ENCODE data around the gene FREM2. TPM values are rescaled to one million over a fixed set of nuclear protein-coding genes. Genes with fewer than 3 reads are reported as not detected.

FREM2 gene
- total and polyA plus RNA-seq, 2 of the 4 experiments (the other 2 are of a cell fraction) = not detected

DNA sequence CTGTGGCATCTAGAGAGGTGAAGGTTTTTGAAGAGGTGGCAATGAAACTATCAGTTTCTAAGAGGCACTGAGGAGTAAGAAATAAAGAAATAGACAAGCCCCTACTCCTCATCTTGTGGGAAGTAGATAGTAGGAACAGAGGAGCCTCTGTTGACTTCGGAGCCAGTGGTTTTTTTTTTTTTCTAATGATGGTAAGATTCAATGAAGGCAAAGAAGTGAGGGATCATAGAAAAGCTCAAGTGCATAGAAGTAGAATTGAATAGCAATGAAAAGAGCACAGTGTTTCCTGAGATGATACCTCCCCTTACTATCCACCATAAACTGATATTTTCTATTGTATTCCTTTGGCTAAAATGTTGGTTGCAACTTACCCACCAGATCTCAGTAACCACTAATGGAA, 46.3 kb downstream of the FREM2 start:
- TF ChIP-seq RAD21 (IDR thresholded peaks at IDR 0.05; ENCODE audit: low read length) (no peak), RFX5 (IDR thresholded peaks at IDR 0.05; ENCODE audit: low read depth, low read length) (no peak), SMC3 (IDR thresholded peaks at IDR 0.05; ENCODE audit: low read depth, low read length) (no peak), RCOR1 (IDR thresholded peaks at IDR 0.05; ENCODE audit: insufficient replicate concordance, low read length) (no peak), POLR2A (IDR thresholded peaks at IDR 0.05; ENCODE audit: low read depth, low read length) (no peak), BHLHE40 (IDR thresholded peaks at IDR 0.05; ENCODE audit: low read depth, low read length) (no peak), FOS (IDR thresholded peaks at IDR 0.05; ENCODE audit: low read depth, low read length) (no peak), MXI1 (IDR thresholded peaks at IDR 0.05; ENCODE audit: borderline replicate concordance, low read depth, low read length) (no peak), NFE2L2 (IDR thresholded peaks at IDR 0.05; ENCODE audit: low read depth, low read length) (no peak), MAFK (IDR thresholded peaks at IDR 0.05; ENCODE audit: low read depth, low read length) (no peak), MAZ (IDR thresholded peaks at IDR 0.05; ENCODE audit: borderline replicate concordance, low read depth, low read length) (no peak), CEBPB (IDR thresholded peaks at IDR 0.05; ENCODE audit: low read depth, low read length) (no peak)
- TF ChIP-seq, protein P1, sequence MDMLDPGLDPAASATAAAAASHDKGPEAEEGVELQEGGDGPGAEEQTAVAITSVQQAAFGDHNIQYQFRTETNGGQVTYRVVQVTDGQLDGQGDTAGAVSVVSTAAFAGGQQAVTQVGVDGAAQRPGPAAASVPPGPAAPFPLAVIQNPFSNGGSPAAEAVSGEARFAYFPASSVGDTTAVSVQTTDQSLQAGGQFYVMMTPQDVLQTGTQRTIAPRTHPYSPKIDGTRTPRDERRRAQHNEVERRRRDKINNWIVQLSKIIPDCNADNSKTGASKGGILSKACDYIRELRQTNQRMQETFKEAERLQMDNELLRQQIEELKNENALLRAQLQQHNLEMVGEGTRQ (IDR thresholded peaks at IDR 0.05; ENCODE audit: low read depth, low read length) = no peak
- TF ChIP-seq, protein P2, sequence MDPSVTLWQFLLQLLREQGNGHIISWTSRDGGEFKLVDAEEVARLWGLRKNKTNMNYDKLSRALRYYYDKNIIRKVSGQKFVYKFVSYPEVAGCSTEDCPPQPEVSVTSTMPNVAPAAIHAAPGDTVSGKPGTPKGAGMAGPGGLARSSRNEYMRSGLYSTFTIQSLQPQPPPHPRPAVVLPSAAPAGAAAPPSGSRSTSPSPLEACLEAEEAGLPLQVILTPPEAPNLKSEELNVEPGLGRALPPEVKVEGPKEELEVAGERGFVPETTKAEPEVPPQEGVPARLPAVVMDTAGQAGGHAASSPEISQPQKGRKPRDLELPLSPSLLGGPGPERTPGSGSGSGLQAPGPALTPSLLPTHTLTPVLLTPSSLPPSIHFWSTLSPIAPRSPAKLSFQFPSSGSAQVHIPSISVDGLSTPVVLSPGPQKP (IDR thresholded peaks at IDR 0.05; ENCODE audit: borderline replicate concordance, low read depth, low read length) = no peak
- TF ChIP-seq, protein P3, sequence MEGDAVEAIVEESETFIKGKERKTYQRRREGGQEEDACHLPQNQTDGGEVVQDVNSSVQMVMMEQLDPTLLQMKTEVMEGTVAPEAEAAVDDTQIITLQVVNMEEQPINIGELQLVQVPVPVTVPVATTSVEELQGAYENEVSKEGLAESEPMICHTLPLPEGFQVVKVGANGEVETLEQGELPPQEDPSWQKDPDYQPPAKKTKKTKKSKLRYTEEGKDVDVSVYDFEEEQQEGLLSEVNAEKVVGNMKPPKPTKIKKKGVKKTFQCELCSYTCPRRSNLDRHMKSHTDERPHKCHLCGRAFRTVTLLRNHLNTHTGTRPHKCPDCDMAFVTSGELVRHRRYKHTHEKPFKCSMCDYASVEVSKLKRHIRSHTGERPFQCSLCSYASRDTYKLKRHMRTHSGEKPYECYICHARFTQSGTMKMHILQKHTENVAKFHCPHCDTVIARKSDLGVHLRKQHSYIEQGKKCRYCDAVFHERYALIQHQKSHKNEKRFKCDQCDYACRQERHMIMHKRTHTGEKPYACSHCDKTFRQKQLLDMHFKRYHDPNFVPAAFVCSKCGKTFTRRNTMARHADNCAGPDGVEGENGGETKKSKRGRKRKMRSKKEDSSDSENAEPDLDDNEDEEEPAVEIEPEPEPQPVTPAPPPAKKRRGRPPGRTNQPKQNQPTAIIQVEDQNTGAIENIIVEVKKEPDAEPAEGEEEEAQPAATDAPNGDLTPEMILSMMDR (conservative IDR thresholded peaks at IDR 0.05; ENCODE audit: low read depth, low read length) = no peak
- in situ Hi-C loops (cut with MboI; ENCODE audit: low sequenced_read_pairs) (no loop called here), dilution Hi-C loops (cut with HindIII; ENCODE audit: low sequenced_read_pairs, unreplicated experiment) (no loop called here), intact Hi-C loops (cut with micrococcal nuclease) (no loop called here)
- Histone ChIP-seq H2AK9ac (replicated peaks; ENCODE audit: low read depth, low read length, poor library complexity) (no peak overlapping the region), H3K4me1 (ENCODE audit: control insufficient read depth, insufficient read depth, low read length) (no peaks in the 10 kb centered on the region), H3K27me3 (ENCODE audit: control insufficient read depth, insufficient read depth, low read length) (no peaks in the 10 kb centered on the region), H2AFZ (replicated peaks; ENCODE audit: low read length, poor library complexity) (no peak overlapping the region), H3K9me3 (ENCODE audit: control insufficient read depth, insufficient read depth, low read length) (no peaks in the 10 kb centered on the region), H4K5ac (ENCODE audit: low read depth, low read length) (no peak overlapping the region), H3K4me2 (ENCODE audit: low read depth, low read length) (no peak overlapping the region), H2BK15ac (ENCODE audit: low read depth, low read length) (no peak overlapping the region), H3K79me1 (ENCODE audit: low read depth in 1 of 2, low read length in 2 of 2) (no peaks in the 10 kb centered on the region), H3K4me3 (ENCODE audit: insufficient read depth, low read depth, low read length) (no peak overlapping the region), H2BK5ac (ENCODE audit: low read depth, low read length, poor library complexity, severe bottlenecking) (no peak overlapping the region), H3K23ac (ENCODE audit: low read depth, low read length) (no peak overlapping the region), H3K18ac (ENCODE audit: low read depth, low read length) (no peak overlapping the region), H3K9me1 (ENCODE audit: insufficient read depth, low read length) (no peaks in the 10 kb centered on the region), H3K14ac (replicated peaks; ENCODE audit: low read depth, low read length) (no peak overlapping the region), H2BK20ac (ENCODE audit: low read depth, low read length) (no peak overlapping the region), H4K20me1 (ENCODE audit: insufficient read depth, low read length) (no peaks in the 10 kb centered on the region), H3K56ac (ENCODE audit: extremely low read depth, insufficient read depth, low read length) (no peak overlapping the region), H3K4ac (ENCODE audit: low read depth, low read length) (no peak overlapping the region), H2AK5ac (ENCODE audit: low read depth, low read length) (no peak overlapping the region), H3K36me3 (ENCODE audit: control insufficient read depth, insufficient read depth, low read length) (no peaks in the 10 kb centered on the region), H3K27ac (ENCODE audit: insufficient read depth, low read length) (no peak overlapping the region), H3K9ac (ENCODE audit: low read depth, low read length) (no peak overlapping the region), H4K91ac (ENCODE audit: insufficient read depth, low read depth, low read length) (no peak overlapping the region), H2BK120ac (ENCODE audit: low read depth, low read length) (no peak overlapping the region), H4K8ac (ENCODE audit: low read depth in 2 of 2, low read length in 2 of 2) (no peak overlapping the region)
- no peak for ATAC-seq (ENCODE audit: low read depth)
- POLR2A ChIA-PET (ENCODE audit: unreplicated experiment) = no interaction called here
- DNase-seq = no peak
- BruUV-seq (replicated peaks) = no TSS peak
- no CpG with 5 or more reads among the region's 1 CpG for WGBS, 2 experiments (ENCODE audit: extremely low coverage in 2 of 2, insufficient read length in 1 of 2)
- CTCF ChIA-PET = no interaction called here

All from IMR-90 (cell line).